ENCODE measurements around the gene SPANXC. TPM values are rescaled to one million over a fixed set of nuclear protein-coding genes. Genes with fewer than 3 reads are reported as not detected.
"Not testable (repeated sequence)": the region's sequence is repeated elsewhere in the genome, so short reads cannot be mapped to it uniquely, and the experiment has no call there.

Gene SPANXC, protein sequence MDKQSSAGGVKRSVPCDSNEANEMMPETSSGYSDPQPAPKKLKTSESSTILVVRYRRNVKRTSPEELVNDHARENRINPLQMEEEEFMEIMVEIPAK
- total RNA-seq (2014; rRNA removed; shearing (Covaris generic)), result not detected in 2 replicates

DNA sequence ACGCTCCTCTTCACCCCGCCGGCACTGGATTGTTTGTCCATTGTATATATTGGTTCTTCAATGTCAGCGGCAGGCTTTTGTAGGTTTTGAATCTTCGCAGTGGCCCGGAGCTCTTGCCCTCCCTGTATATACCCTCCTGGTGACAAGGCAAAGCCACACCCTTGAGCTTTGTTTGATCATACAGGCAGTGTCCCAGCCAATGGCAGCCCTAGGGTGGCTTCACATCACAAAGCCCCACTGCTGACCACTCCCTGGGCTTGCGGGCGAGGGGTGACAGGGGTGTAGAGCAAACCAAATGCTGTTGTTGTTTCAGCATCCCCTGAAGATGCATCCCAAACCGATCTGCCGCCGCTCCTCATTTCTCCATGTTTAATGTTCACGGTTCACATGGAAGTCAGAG is at the start of gene SPANXC:
TSS of gene SPANXC (minus strand) at position 101 of the 400 bp plus-strand sequence. CDS start at position 41, 60 bp downstream.
- in situ Hi-C loops (cut with HindIII; ENCODE audit: low sequenced_read_pairs); DNase-seq (ENCODE audit: low spot score): not testable (repeated sequence)

DNA sequence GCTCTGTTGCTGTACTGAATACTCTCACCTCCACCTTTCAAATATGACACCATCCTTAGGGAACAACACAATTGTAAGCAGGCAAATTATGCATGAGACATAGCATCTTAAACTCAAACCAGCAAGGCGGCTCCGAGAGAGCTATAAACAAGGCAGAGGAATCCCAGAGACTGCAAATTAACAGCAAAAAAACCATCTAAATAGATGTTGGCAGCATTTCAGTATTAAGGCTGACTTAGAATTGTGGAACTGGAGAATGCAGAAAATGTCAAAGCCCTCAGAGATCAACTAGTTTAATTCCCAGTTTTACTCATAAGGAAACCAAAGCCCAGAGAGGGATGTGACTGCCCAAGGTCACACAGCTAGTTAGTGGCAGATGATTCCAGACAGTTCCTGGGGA is 37.2 kb upstream of the SPANXC start:
- no peak for DNase-seq (ENCODE audit: low spot score)
- in situ Hi-C loops (cut with HindIII; ENCODE audit: low sequenced_read_pairs), result no loop called here

DNA sequence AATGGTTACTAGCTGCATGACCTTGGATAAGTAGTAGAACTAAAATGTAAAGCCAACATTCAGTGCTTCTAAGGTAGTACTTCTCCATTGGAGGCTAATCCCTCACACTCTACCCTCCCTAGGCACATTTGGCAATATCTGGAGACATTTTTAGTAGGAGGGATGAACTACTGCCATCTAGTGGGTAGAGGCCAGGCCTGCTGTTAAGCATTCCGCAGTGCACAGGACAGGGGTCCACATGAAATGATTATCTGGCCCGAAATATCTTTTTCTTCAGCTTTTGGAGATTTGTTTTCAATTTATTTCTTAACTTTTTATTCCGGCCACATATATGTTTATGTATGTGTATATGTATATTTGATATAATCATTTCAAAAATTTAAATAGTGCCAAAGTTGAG is 36.0 kb upstream of the SPANXC start:
- DNase-seq (ENCODE audit: low spot score), result peak; percentile 6
- in situ Hi-C loops (cut with HindIII; ENCODE audit: low sequenced_read_pairs), result no loop called here

DNA sequence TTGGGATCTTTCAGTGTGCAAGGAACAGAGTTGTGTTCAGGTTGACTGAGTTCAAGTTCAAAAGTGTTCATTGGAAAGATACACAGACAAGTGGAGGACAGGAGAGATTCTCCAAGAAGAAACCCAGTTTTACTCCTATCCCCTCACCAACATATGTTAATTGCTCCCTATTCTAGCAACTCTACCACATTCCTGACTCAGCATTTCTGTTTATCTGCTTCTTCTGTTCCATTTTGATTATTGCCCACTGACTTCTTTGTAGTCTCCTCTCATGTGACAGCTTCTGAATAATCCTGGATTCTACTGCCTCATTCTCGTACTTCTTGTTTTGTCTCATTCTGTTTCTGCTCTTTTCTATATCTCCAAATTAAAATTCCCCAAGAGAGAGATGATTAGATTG is 15.8 kb upstream of the SPANXC start:
- in situ Hi-C loops (cut with HindIII; ENCODE audit: low sequenced_read_pairs), result no loop called here
- no peak for DNase-seq (ENCODE audit: low spot score)

DNA sequence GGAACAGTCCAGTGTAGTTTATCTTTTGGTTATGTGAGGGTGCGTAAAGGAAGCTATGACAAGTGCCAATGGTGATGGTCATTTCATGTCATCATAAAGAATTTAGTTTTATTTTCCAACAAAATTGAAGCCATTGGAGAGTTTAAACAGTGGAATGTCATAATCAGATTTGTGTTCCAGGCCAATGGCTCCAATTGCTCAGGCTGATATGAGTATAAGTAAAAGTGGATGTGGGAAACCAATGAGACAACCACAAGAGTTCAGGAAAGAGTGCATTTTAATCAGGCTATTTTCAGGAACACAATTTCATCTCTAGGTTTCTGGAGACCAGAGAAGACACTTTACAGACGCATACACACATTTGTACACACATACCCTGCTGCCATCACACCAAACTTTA is 20.7 kb downstream of the SPANXC start:
- no peak for DNase-seq (ENCODE audit: low spot score)

DNA sequence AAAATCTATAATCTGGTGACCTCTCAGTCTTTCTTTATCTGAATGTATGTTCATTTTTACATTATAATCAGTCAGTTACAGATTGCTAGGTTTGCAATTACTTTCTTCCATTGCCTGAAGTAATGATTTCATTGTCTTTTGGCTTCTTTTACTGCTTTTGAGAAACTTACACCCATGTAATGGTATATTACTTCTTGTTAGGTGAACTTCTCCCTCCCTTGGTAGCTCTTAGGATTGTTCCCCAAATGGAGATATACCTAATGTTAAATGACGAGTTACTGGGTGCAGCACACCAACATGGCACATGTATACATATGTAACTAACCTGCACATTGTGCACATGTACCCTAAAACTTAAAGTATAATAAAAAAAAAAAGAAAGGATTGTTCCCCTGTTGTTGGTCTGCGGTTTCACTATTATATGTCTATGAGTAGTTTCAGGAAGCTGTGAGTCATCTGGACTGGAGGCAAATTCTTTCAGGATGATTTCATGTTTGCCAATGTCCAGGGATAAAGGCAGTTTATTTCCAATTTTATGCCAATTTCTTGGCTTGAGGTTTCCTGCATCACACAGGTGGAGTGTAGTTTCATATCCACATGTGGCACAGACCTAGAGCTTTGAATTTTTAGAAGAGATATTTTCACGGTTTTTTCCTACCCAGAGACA is 21.8 kb downstream of the SPANXC start:
- DNase-seq (ENCODE audit: low spot score), result no peak
- in situ Hi-C loops (cut with HindIII; ENCODE audit: low sequenced_read_pairs), result no loop called here

More for the DNA sequence above, 20.7 kb downstream of the SPANXC start:
- in situ Hi-C loops (cut with HindIII; ENCODE audit: low sequenced_read_pairs), result no loop called here

DNA sequence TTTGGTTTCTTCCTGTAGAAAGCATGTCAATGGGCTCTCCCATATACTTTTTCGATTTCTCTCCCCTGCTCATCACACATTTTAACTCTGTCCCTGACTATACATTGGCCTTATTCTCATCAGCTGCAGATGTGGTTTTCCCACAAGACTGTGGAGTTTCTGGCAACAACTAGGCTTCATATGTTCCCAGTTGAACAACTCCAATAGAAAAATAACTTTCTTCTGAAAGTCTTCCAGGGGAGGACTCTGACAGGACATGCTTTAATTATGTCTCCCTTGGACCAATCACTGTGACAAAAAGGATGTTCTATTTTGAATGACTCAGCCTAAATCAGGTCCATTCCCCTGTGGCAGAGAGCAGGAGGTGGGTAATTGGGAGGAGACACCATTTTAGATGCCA is 28.1 kb downstream of the SPANXC start:
- no peak for DNase-seq (ENCODE audit: low spot score)
- in situ Hi-C loops (cut with HindIII; ENCODE audit: low sequenced_read_pairs), result no loop called here

DNA sequence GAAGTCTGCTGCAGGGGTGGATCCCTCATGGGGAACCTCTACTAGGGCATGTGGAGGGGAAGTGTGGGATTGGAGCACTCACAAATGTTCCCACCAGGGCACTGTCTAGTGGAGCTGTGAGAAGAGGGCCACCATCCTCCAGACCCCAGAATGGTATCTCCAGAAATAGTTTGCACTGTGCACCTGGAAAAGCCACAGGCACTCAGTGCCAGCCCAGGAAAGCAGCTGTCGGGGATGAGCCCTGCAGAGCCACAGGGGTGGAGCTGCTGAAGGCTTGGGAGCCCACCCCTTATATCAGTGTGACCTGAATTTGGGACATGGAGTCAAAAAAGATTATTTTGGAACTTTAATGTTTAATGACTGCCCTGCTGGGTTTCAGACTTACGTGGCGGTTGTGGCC is 40.4 kb downstream of the SPANXC start:
- in situ Hi-C loops (cut with HindIII; ENCODE audit: low sequenced_read_pairs), result no loop called here
- DNase-seq (ENCODE audit: low spot score), result no peak

Other genes starting within 250 kb of the SPANXC start
- gene SPANXB1, start 239.9 kb downstream of the SPANXC start, total RNA-seq (2014; rRNA removed; shearing (Covaris generic)), result not detected in 2 replicates
- gene LDOC1, start 65.4 kb downstream of the SPANXC start, total RNA-seq (2014; rRNA removed; shearing (Covaris generic)), result not detected in 2 replicates